Measurements from ENCODE around the gene RPL23.
"Not testable (repeated sequence)": the region's sequence is repeated elsewhere in the genome, so short reads cannot be mapped to it uniquely, and the experiment has no call there.

The RPL23 gene

GRCh38 chr17:38867179-38867967, 13.9 kb upstream of the RPL23 start:
- no peak for TF ChIP-seq CTCF (IDR thresholded peaks at IDR 0.05; ENCODE audit: insufficient read depth, low read depth, low read length, missing control alignments)
- peak overlapping the region; percentile 84 for H3K4me3 ChIP-seq (ENCODE audit: low read depth, low read length)
- peak; percentile 84 for DNase-seq (ENCODE audit: low read depth)

- TF ChIP-seq CTCF (IDR thresholded peaks at IDR 0.05; ENCODE audit: insufficient read depth, low read depth, low read length, missing control alignments) = no peak
- DNase-seq (ENCODE audit: low read depth) = no peak
- H3K4me3 ChIP-seq (ENCODE audit: low read depth, low read length) = no peak overlapping the region
These were observed 11.3 kb upstream of the RPL23 start for GRCh38 chr17:38864636-38865398.

- TF ChIP-seq CTCF (IDR thresholded peaks at IDR 0.05; ENCODE audit: insufficient read depth, low read depth, low read length, missing control alignments) = no peak
- DNase-seq (ENCODE audit: low read depth) = peak; percentile 43
These were observed 7.9 kb upstream of the RPL23 start for GRCh38 chr17:38861399-38861843.

GRCh38 chr17:38857271-38857670, 3.8 kb upstream of the RPL23 start:
- TF ChIP-seq CTCF (IDR thresholded peaks at IDR 0.05; ENCODE audit: insufficient read depth, low read depth, low read length, missing control alignments) = no peak
- no peak overlapping the region for H3K4me3 ChIP-seq (ENCODE audit: low read depth, low read length)
- no peak for DNase-seq (ENCODE audit: low read depth)

More at GRCh38 chr17:38861399-38861843, 7.9 kb upstream of the RPL23 start:
- H3K4me3 ChIP-seq (ENCODE audit: low read depth, low read length) = no peak overlapping the region

GRCh38 chr17:38855101-38855714, 1.7 kb upstream of the RPL23 start:
- H3K4me3 ChIP-seq (ENCODE audit: low read depth, low read length); DNase-seq (ENCODE audit: low read depth): not testable (repeated sequence)

- TF ChIP-seq CTCF (IDR thresholded peaks at IDR 0.05; ENCODE audit: insufficient read depth, low read depth, low read length, missing control alignments) = no peak
- DNase-seq (ENCODE audit: low read depth) = no peak
- peak overlapping the region; percentile 73 for H3K4me3 ChIP-seq (ENCODE audit: low read depth, low read length)
These were observed 690 bp downstream of the RPL23 start for GRCh38 chr17:38852771-38853291.

- TF ChIP-seq CTCF (IDR thresholded peaks at IDR 0.05; ENCODE audit: insufficient read depth, low read depth, low read length, missing control alignments) = no peak
- H3K4me3 ChIP-seq (ENCODE audit: low read depth, low read length) = peak overlapping the region; percentile 73
- DNase-seq (ENCODE audit: low read depth) = no peak
These were observed 2.1 kb downstream of the RPL23 start for GRCh38 chr17:38851434-38851833.
